Activated gamma-delta T cell treated with Interleukin-2 at 50 U/mL for 16 hours (primary cell): Measurements from ENCODE around the gene BCO2.

Experiments
- DNase-seq: peaks from one replicate; pipeline ENCODE4 v3.0.0-alpha.2; 2020

BCO2 gene

GRCh38 chr11:112221274-112221835 lies 46.0 kb downstream of the BCO2 start:
- DNase-seq, result no peak

DNA sequence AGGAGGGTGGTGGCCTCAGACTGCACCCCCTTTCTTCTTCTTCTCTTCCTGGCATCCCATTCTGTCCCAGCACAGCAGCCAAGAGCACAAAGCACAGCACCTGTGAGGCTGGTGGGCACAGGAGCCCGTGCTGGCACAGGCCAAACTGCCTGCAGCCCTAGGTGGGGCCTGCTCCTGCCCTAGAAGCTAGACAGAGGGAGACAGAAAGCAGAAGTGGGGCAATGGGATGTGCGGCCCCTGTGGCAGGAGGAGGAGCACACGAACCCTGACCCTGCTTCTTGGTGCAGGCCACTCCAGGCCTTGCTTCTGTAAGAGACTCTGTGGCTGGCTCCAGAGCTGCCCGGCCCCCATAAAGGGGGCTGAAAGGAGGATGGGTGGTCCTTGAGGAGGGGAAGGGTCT lies 47.0 kb downstream of the BCO2 start:
- no peak for DNase-seq

GRCh38 chr11:112223121-112223520 lies 47.8 kb downstream of the BCO2 start:
- no peak for DNase-seq

- DNase-seq, result no peak
Measured at GRCh38 chr11:112223754-112224532, 48.6 kb downstream of the BCO2 start.

DNA sequence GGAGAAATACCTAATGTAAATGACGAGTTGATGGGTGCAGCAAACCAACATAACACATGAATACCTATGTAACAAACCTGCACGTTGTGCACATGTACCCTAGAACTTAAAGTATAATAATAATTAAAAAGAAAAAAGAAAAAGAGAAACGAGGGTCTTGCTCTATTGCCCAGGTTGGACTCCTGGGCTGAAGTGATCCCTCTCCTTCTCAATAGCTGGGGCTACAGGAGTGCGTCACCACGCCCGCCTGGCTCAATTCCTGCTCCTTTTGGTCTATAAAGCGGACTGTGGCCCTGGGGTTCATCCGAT lies 50.4 kb downstream of the BCO2 start:
- DNase-seq, result no peak

GRCh38 chr11:112226062-112226830 lies 50.9 kb downstream of the BCO2 start, which contains the start of gene PTS:
PTS (plus strand) TSS chr11:112226428; CDS start chr11:112226444, 16 bp downstream.
- peak; percentile 78 for DNase-seq

GRCh38 chr11:112226831-112227401 lies 51.6 kb downstream of the BCO2 start:
- DNase-seq, result no peak

DNA sequence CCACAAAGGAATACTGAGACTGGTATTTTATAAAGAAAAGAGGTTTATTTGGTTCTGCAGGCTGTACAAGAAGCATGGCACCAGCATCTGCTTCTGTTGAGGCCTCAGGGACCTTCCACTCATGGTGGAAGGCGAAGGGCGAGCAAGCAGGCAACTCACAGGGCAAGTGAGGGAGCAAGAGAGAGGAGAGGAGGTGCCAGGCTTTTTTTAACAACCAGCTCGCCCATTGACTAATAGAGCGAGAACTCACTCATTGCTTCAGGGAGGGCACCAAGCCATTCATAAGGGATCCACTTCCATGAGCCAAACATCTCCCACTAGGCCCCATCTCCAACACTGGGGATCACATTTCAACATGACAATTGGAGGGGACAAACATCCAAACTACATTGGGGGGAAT lies 52.2 kb downstream of the BCO2 start:
- DNase-seq, result no peak

- DNase-seq, result no peak
Measured at GRCh38 chr11:112228706-112229105, 53.4 kb downstream of the BCO2 start.

DNA sequence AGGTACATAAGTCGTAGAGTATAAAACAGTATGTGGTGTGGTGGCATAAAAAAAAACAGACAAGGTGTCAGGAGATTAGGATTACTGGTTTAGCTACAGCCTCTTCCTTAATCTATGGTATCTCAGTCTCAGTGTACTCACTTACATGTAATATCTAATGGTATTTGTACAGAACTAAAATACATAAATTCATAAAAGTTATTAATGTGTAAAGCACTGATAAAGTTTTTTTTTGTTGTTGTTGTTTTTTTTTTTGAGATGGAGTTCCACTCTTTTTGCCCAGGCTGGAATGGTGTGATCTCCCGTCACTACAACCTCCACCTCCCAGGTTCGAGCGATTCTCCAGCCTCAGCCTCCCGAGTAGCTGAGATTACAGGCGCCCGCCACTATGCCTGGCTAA lies 53.8 kb downstream of the BCO2 start:
- DNase-seq, result no peak

GRCh38 chr11:112229746-112230433 lies 54.6 kb downstream of the BCO2 start:
- no peak for DNase-seq

DNA sequence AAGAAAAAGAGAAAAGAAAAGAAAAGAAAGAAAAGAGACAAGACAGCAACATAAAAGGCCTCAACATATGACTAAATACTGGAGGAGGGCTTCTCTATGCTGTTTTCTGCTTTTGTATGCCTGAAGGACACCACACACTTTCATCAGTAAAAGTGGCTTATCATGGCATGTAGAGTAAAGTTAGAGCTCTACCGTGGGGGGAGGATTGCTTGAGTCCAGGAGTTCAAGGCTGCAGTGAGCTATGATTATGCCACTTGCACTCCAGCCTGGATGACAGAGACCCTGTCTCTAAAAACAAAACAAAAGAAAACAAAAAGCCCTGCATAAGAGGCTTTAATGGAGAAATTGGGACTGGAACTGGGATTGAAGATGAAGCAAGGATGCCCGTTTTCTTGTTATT lies 56.6 kb downstream of the BCO2 start:
- DNase-seq, result no peak

GRCh38 chr11:112235750-112236390 lies 60.6 kb downstream of the BCO2 start:
- no peak for DNase-seq

DNA sequence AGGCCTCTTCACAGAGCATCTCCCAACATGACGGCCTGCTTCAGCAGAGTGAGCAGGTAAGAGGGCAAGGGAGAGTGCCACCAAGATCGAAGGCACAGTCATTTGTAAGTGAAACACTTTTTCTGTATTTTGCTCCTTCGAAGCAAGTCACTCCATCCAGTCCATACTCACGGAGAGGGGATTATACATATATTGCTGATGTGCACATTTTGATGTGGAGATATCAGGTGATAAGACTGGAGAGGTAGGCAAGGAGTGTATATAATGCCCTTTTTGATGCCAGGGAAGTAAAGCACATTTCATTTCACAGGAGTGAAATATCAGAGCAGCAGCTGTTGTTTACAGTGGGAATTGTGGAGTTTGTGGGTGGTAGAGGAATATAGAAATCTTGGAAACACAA lies 62.1 kb downstream of the BCO2 start:
- DNase-seq, result no peak

DNA sequence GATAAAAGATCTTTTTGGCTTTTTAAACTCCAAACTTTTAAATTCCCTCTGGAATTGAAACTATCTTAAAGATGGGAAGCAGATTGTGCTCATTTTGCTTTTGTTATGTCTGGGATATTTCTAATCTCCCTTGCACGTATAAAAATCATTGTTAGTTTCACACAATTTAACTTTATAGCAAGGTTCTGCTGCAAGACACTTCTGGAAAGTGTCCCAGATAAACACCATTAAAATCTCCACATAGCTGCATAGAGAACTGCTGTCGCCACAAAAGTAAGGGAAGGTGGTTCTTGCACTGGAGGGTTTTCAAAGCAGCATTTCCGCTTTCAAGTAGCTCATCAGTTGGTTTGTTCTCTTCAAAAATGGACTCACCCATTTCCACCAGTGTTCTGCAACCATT lies 62.7 kb downstream of the BCO2 start:
- no peak for DNase-seq

DNA sequence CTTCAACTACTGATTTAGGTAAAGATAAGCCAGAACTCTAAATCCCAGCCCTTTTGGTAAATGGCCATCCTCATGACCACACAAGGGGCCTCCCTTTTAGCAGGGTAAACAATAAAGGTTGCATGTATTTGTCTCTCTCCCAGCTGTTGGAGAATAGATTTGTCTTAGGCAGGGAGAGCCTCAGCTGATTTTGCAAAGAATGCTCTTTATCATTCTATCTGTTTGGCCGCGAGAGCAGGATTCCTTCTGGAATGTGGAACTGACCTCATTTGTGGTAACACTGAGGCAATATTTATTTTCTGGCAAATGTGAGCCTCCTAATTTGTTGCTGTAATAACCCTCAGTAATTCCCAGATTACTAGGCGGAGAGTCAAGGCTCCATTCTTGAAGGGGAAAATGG lies 66.2 kb downstream of the BCO2 start:
- no peak for DNase-seq

GRCh38 chr11:112247201-112247600 lies 71.9 kb downstream of the BCO2 start:
- DNase-seq, result no peak

GRCh38 chr11:112248201-112248600 lies 72.9 kb downstream of the BCO2 start:
- no peak for DNase-seq

- no peak for DNase-seq
Measured at GRCh38 chr11:112249871-112250610, 74.7 kb downstream of the BCO2 start.

DNA sequence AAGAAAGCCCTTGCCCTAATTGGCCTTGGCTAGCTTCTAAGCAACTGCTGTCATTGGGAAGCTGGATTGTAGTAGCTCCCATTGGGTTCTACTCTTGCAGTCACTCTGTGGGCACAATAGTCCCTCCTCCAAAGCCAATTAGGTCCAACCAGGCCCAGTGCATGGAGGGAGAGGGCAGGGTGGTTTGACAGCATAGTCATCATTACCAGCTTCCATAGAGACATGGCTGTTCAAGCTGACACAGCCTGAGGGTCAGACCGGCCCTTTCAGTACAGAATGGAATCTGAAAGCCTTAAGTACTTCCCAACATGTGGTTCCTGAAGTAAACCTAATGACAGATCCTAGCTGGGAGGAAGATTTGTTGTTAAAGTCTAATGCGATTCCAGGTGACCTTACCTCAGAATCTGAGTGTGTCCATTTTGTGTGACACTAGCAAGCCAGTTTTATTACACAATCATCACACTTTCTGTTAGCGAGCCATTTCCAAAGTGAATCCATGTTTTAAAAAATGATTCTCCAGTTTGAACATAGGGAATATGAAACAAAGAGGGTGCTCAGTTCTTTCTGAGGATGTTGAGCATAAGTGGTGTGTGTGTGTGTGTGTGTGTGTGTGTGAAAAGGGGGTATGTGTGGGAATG lies 78.4 kb downstream of the BCO2 start:
- DNase-seq, result no peak

- DNase-seq, result no peak
Measured at GRCh38 chr11:112255067-112255720, 79.9 kb downstream of the BCO2 start.
